Kidney (tissue), 14 donors: ENCODE data around the gene SHISAL1. TPM values are rescaled to one million over a fixed set of nuclear protein-coding genes. Genes with fewer than 3 reads are reported as not detected.

Experiments used
- DNase-seq, 5 donors: peaks; one replicate each; pipeline ENCODE4 v3.0.0-alpha.2; 2013 to 2020
- FAIRE-seq: peaks from 2 replicates; lab custom pipeline; 2012; peaks lifted over from hg19 to GRCh38; lab: Jason Lieb, UNC
- H3K27ac ChIP-seq, 2 donors: one replicate each; pipeline ENCODE4 v1.7.0; 2013; ENCODE audit warnings: low read depth in 2 of 2, low read length in 2 of 2, inconsistent platforms in 1 of 2
- H3K27me3 ChIP-seq: one replicate; pipeline ENCODE4 v1.7.1; 2013; ENCODE audit warnings: low read length, inconsistent platforms; ENCODE audit not compliant: control insufficient read depth, insufficient read depth
- H3K36me3 ChIP-seq, 3 donors: one replicate each; pipeline versions ENCODE4 v1.7.0 to v1.7.1; 2013; ENCODE audit warnings: low read length in 3 of 3, control low read depth in 1 of 3, inconsistent platforms in 1 of 3; ENCODE audit not compliant: insufficient read depth in 3 of 3, control insufficient read depth in 2 of 3
- H3K4me1 ChIP-seq, 3 donors: one replicate each; pipeline versions ENCODE4 v1.7.0 to v1.7.1; 2013; ENCODE audit warnings: low read length in 3 of 3, inconsistent platforms in 1 of 3, low read depth in 1 of 3; ENCODE audit not compliant: control insufficient read depth in 2 of 3, insufficient read depth in 2 of 3
- H3K4me3 ChIP-seq, 3 donors: one replicate each; pipeline versions ENCODE4 v1.7.0 to v1.8.1; 2013; ENCODE audit warnings: low read length in 3 of 3, control low read depth in 1 of 3, inconsistent platforms in 1 of 3
- H3K9ac ChIP-seq, 3 donors: one replicate each; pipeline versions ENCODE4 v1.7.0 to v1.7.1; 2013; ENCODE audit warnings: low read length in 3 of 3, control low read depth in 1 of 3, inconsistent platforms in 1 of 3
- H3K9me3 ChIP-seq, 3 donors: one replicate each; pipeline versions ENCODE4 v1.7.0 to v1.7.1; 2013; ENCODE audit warnings: low read length in 3 of 3, control low read depth in 1 of 3, inconsistent platforms in 1 of 3; ENCODE audit not compliant: control insufficient read depth in 2 of 3, insufficient read depth in 1 of 3
- CTCF ChIP-seq: IDR thresholded peaks from 3 replicates; pipeline ENCODE4 v1.5.1; 2012; ENCODE audit warnings: mild to moderate bottlenecking, moderate library complexity, borderline replicate concordance; ENCODE audit not compliant: insufficient read depth; ENCODE audit errors: extremely low read depth
- intact Hi-C: fragments of 100-400 bp; cut with DNase I; formaldehyde crosslinking; loops from one replicate; pipeline ENCODE4 v1.11.1; 2022
- polyA plus RNA-seq: library from polyadenylated mRNA; stranded (reverse); fragments of 350-450 nt; fragmentation: Illumina TruSeq; extraction: RNeasy Lipid Tissue Mini Kit (QIAGEN cat#74804); gene quantifications from one replicate; pipeline ENCODE4 v1.2.3, GENCODE V29; 2014; ENCODE audit warnings: low read depth, low replicate concordance; ENCODE audit not compliant: insufficient read depth
- total RNA-seq: library from RNA; stranded (reverse); fragmentation: NEBNext Ultra II Directional; extraction: Animal tissue kit (Norgen Biotek cat#: 25700); gene quantifications from one replicate; pipeline ENCODE4 v1.2.1, GENCODE V29; 2021
- donor health status: control.
- donor health status: control.
- donor health status: control.
- donor health status: control.
- donor health status: control.
- donor health status: DM: yes; HTN: yes; CAD: no.
- donor health status: Normal renal cell carcinoma (clear cell type).

The SHISAL1 gene
- total and polyA plus RNA-seq, 2 donors from 2014 or later = 0.04 to 1.1 TPM

GRCh38 chr22:44199866-44200265 is 112.9 kb downstream of the SHISAL1 start:
- no peak overlapping the region for H3K4me3 ChIP-seq
- H3K27ac ChIP-seq = no peak overlapping the region
- no peak overlapping the region for H3K9ac ChIP-seq
- H3K4me1 ChIP-seq = no peaks in the 10 kb centered on the region
- H3K9me3 ChIP-seq = no peaks in the 10 kb centered on the region
- H3K36me3 ChIP-seq = no peaks in the 10 kb centered on the region
- no peaks in the 10 kb centered on the region for H3K27me3 ChIP-seq
- DNase-seq (peak in 1 of 5 donors; percentile 61), FAIRE-seq (no peak)
- intact Hi-C loops = no loop called here
- TF ChIP-seq CTCF = no peak

- no peak for TF ChIP-seq CTCF
- Histone ChIP-seq H3K4me1 (no peaks in the 10 kb centered on the region), H3K27me3 (no peaks in the 10 kb centered on the region), H3K4me3 (no peak overlapping the region), H3K9ac (no peak overlapping the region), H3K36me3 (no peaks in the 10 kb centered on the region), H3K9me3 (no peaks in the 10 kb centered on the region), H3K27ac (no peak overlapping the region)
- FAIRE-seq (no peak), DNase-seq (peak in 1 of 5 donors; percentile 18)
- intact Hi-C loops = no loop called here
These were observed 113.6 kb downstream of the SHISAL1 start for GRCh38 chr22:44199164-44199563.

DNA sequence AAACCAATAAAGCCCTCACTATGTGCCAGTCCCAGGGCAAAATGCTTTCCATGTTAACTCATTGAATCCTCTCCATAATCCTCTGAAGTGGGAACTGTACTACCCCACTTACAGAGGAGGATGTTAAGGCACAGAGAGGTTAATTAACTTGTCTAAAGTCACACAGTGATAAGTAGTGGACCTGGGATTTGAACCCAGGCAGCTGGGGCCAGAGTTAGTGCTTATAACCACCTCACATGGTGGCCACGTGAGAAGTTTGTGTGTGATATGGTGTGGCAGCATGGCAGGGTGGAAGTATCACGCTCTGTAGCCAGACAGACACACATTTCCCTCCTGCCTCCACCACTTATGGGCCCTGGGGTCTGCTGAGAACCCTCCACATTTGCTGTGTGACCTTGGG is 115.5 kb downstream of the SHISAL1 start:
- intact Hi-C loops = no loop called here
- no peaks in the 10 kb centered on the region for H3K9me3 ChIP-seq
- H3K9ac ChIP-seq = no peak overlapping the region
- no peaks in the 10 kb centered on the region for H3K4me1 ChIP-seq
- no peak overlapping the region for H3K27ac ChIP-seq
- DNase-seq = no peak
- H3K27me3 ChIP-seq = no peaks in the 10 kb centered on the region
- no peak for TF ChIP-seq CTCF
- H3K4me3 ChIP-seq = no peak overlapping the region
- no peaks in the 10 kb centered on the region for H3K36me3 ChIP-seq
- FAIRE-seq = no peak

- FAIRE-seq (no peak), DNase-seq (no peak)
- no peaks in the 10 kb centered on the region for H3K36me3 ChIP-seq
- intact Hi-C loops = no loop called here
- no peak overlapping the region for H3K9ac ChIP-seq
- H3K4me3 ChIP-seq = no peak overlapping the region
- H3K9me3 ChIP-seq = no peaks in the 10 kb centered on the region
- H3K27me3 ChIP-seq = no peaks in the 10 kb centered on the region
- no peak for TF ChIP-seq CTCF
- no peak overlapping the region for H3K27ac ChIP-seq
- H3K4me1 ChIP-seq = no peaks in the 10 kb centered on the region
These were observed 116.0 kb downstream of the SHISAL1 start for GRCh38 chr22:44196731-44197131.
